H7 (cell line): ENCODE results near the gene ARIH1. TPM values are rescaled to one million over a fixed set of nuclear protein-coding genes. Genes with fewer than 3 reads are reported as not detected.
"Not testable (repeated sequence)": the region's sequence is repeated elsewhere in the genome, so short reads cannot be mapped to it uniquely, and the experiment has no call there.

ENCODE experiments used
- DNase-seq: peaks from one replicate; pipeline ENCODE4 v3.0.0; 2012
- H3K27me3 ChIP-seq: 2 replicates; pipeline ENCODE4 v1.6.0; 2011; ENCODE audit warnings: mild to moderate bottlenecking, low read length; ENCODE audit not compliant: control insufficient read depth, insufficient read depth
- H3K36me3 ChIP-seq: replicated peaks from 2 replicates; pipeline ENCODE4 v1.5.1; 2011; ENCODE audit warnings: low read length; ENCODE audit not compliant: control insufficient read depth, insufficient read depth
- H3K4me3 ChIP-seq: 2 replicates; pipeline ENCODE4 v1.5.1; 2011; ENCODE audit warnings: low read depth, mild to moderate bottlenecking, control low read depth, low read length, moderate library complexity; ENCODE audit not compliant: insufficient read depth
- total RNA-seq: library from RNA; depleted of rRNA; stranded (reverse); fragments of >200 nt; shearing (Covaris generic); gene quantifications from 2 replicates; pipeline ENCODE4 v1.2.3, GENCODE V29; 2014; rRNA removed

The ARIH1 gene
- 60.5 and 68.8 TPM in 2 replicates for total RNA-seq

- H3K27me3 ChIP-seq, result no peaks in the 10 kb centered on the region
Measured at GRCh38 chr15:72473614-72474465, at the start of gene ARIH1. ARIH1 (plus strand) TSS chr15:72474330; CDS start chr15:72474640, 310 bp downstream.

GRCh38 chr15:72426753-72427152 lies 47.4 kb upstream of the ARIH1 start:
- H3K4me3 ChIP-seq, result no peak overlapping the region
- DNase-seq, result no peak
- H3K36me3 ChIP-seq, result no peaks in the 10 kb centered on the region
- H3K27me3 ChIP-seq, result no peaks in the 10 kb centered on the region

More at GRCh38 chr15:72473614-72474465, at the start of gene ARIH1:
- H3K4me3 ChIP-seq, result peak within 1 kb of the TSS; percentile 97
- peak; percentile 94 for DNase-seq
- peaks cover 3% of the 10 kb centered on the region for H3K36me3 ChIP-seq

GRCh38 chr15:72437650-72438316 lies 36.3 kb upstream of the ARIH1 start:
- no peaks in the 10 kb centered on the region for H3K36me3 ChIP-seq
- DNase-seq, result no peak
- no peaks in the 10 kb centered on the region for H3K27me3 ChIP-seq
- no peak overlapping the region for H3K4me3 ChIP-seq

- not testable (repeated sequence) for DNase-seq, H3K4me3 ChIP-seq, H3K36me3 ChIP-seq, H3K27me3 ChIP-seq
Measured at GRCh38 chr15:72442848-72443247, 31.3 kb upstream of the ARIH1 start.

GRCh38 chr15:72445426-72445825 lies 28.7 kb upstream of the ARIH1 start:
- Histone ChIP-seq H3K4me3 (no peak overlapping the region), H3K27me3 (no peaks in the 10 kb centered on the region; the same call in 1 of the 2 replicates), H3K36me3 (no peaks in the 10 kb centered on the region)
- DNase-seq, result no peak

- Histone ChIP-seq H3K27me3 (no peaks in the 10 kb centered on the region; the same call in 1 of the 2 replicates), H3K36me3 (no peaks in the 10 kb centered on the region), H3K4me3 (no peak overlapping the region)
- no peak for DNase-seq
Measured at GRCh38 chr15:72450805-72451204, 23.3 kb upstream of the ARIH1 start.

- DNase-seq, result no peak
- no peaks in the 10 kb centered on the region for H3K36me3 ChIP-seq
- H3K4me3 ChIP-seq, result no peak overlapping the region
- H3K27me3 ChIP-seq, result no peaks in the 10 kb centered on the region; the same call in 1 of the 2 replicates
Measured at GRCh38 chr15:72451224-72451623, 22.9 kb upstream of the ARIH1 start.

- DNase-seq, result no peak
Measured at GRCh38 chr15:72456684-72457083, 17.4 kb upstream of the ARIH1 start.

GRCh38 chr15:72460402-72460801 lies 13.7 kb upstream of the ARIH1 start:
- no peaks in the 10 kb centered on the region for H3K27me3 ChIP-seq
- no peak for DNase-seq
- no peak overlapping the region for H3K4me3 ChIP-seq
- H3K36me3 ChIP-seq, result no peaks in the 10 kb centered on the region

More at GRCh38 chr15:72456684-72457083, 17.4 kb upstream of the ARIH1 start:
- H3K27me3 ChIP-seq, result no peaks in the 10 kb centered on the region; the same call in 1 of the 2 replicates
- no peaks in the 10 kb centered on the region for H3K36me3 ChIP-seq
- H3K4me3 ChIP-seq, result no peak overlapping the region

- no peak for DNase-seq
- Histone ChIP-seq H3K4me3 (no peak overlapping the region), H3K36me3 (no peaks in the 10 kb centered on the region), H3K27me3 (no peaks in the 10 kb centered on the region)
Measured at GRCh38 chr15:72463702-72464101, 10.4 kb upstream of the ARIH1 start.

GRCh38 chr15:72464251-72464650 lies 9.9 kb upstream of the ARIH1 start:
- Histone ChIP-seq H3K27me3 (no peaks in the 10 kb centered on the region), H3K4me3 (no peak overlapping the region), H3K36me3 (no peaks in the 10 kb centered on the region)
- no peak for DNase-seq

- DNase-seq, result no peak
- Histone ChIP-seq H3K27me3 (no peaks in the 10 kb centered on the region), H3K36me3 (no peaks in the 10 kb centered on the region), H3K4me3 (no peak overlapping the region)
Measured at GRCh38 chr15:72468103-72468502, 6.0 kb upstream of the ARIH1 start.

- peak; percentile 20 for DNase-seq
- peak overlapping the region; percentile 97 for H3K4me3 ChIP-seq
- 0 out of 2 replicates have a peak, but pooled peaks cover 2% of the 10 kb centered on the region for H3K36me3 ChIP-seq
- no peaks in the 10 kb centered on the region for H3K27me3 ChIP-seq
Measured at GRCh38 chr15:72472992-72473610, 1.0 kb upstream of the ARIH1 start.

GRCh38 chr15:72474466-72474911 lies 359 bp downstream of the ARIH1 start:
- DNase-seq, result no peak
- H3K36me3 ChIP-seq, result peaks cover 4% of the 10 kb centered on the region
- peak overlapping the region; percentile 97 for H3K4me3 ChIP-seq
- H3K27me3 ChIP-seq, result no peaks in the 10 kb centered on the region
